SK-N-SH (cell line): ENCODE measurements around the gene TBX6. TPM values are rescaled to one million over a fixed set of nuclear protein-coding genes. Genes with fewer than 3 reads are reported as not detected.

Experiments
- CTCF ChIA-PET: fragments of 300-600, 350-600 bp; formaldehyde crosslinking; extraction: SDS; loops from one replicate; lab custom pipeline; 2021; lab: Yijun Ruan, JAX
- POLR2A ChIA-PET: fragments of 350-600 bp; sonication (Branson Sonifier 250); formaldehyde crosslinking; extraction: SDS; loops from one replicate; lab custom pipeline; 2020; ENCODE audit warnings: antibody characterized with exemption, inconsistent platforms; lab: Yijun Ruan, JAX
- DNase-seq: peaks from one replicate; pipeline ENCODE4 v3.0.0; 2012
- H2AFZ ChIP-seq: fragments of 200-600 bp; sonication (generic); 2 replicates; pipeline ENCODE4 v1.8.1; 2016; ENCODE audit warnings: antibody characterized with exemption, mild to moderate bottlenecking, low read depth
- H3F3A ChIP-seq: fragments of 200-600 bp; sonication (generic); replicated peaks from 2 replicates; pipeline ENCODE3; 2016; ENCODE audit warnings: antibody characterized with exemption, mild to moderate bottlenecking; ENCODE audit not compliant: insufficient read depth
- H3K27ac ChIP-seq, 2 experiments: fragments of 200-500 bp in 1 of 2; fragments of 200-600 bp in 1 of 2; sonication (Bioruptor generic) in 1 of 2; sonication (generic), shearing (Covaris generic) in 1 of 2; 2 replicates each; pipeline versions ENCODE4 v1.5.1 to v1.6.1; 2014 to 2016; ENCODE audit warnings: low read depth in 2 of 2, inconsistent platforms in 1 of 2, low read length in 1 of 2, mild to moderate bottlenecking in 1 of 2, mixed read lengths in 1 of 2
- H3K27me3 ChIP-seq: fragments of 200-600 bp; sonication (generic), shearing (Covaris generic); 2 replicates; pipeline ENCODE4 v1.6.1; 2016; ENCODE audit warnings: mixed run types; ENCODE audit not compliant: insufficient read depth
- H3K36me3 ChIP-seq, 2 experiments: fragments of 200-500 bp in 1 of 2; fragments of 200-600 bp in 1 of 2; sonication (Bioruptor generic) in 1 of 2; sonication (generic) in 1 of 2; replicated peaks in 1 of 2; 2 replicates each; pipeline versions ENCODE3 to v1.5.1; 2014 to 2016; ENCODE audit warnings: low read length in 1 of 2, mild to moderate bottlenecking in 1 of 2; ENCODE audit not compliant: insufficient read depth in 2 of 2, control insufficient read depth in 1 of 2
- H3K4me1 ChIP-seq, 2 experiments: fragments of 200-500 bp in 1 of 2; fragments of 200-600 bp in 1 of 2; sonication (Bioruptor generic) in 1 of 2; sonication (generic), shearing (Covaris generic) in 1 of 2; 2 replicates each; pipeline versions ENCODE4 v1.5.1 to v1.6.1; 2014 to 2016; ENCODE audit warnings: low read depth in 1 of 2, low read length in 1 of 2, mixed run types in 1 of 2; ENCODE audit not compliant: insufficient read depth in 2 of 2, control insufficient read depth in 1 of 2
- H3K4me2 ChIP-seq: fragments of 200-600 bp; sonication (generic), shearing (Covaris generic); 2 replicates; pipeline ENCODE4 v1.6.1; 2017; ENCODE audit warnings: mixed run types
- H3K4me3 ChIP-seq, 2 experiments: fragments of 200-500 bp in 1 of 2; fragments of 200-600 bp in 1 of 2; sonication (Bioruptor generic) in 1 of 2; sonication (generic), shearing (Covaris generic) in 1 of 2; 2 replicates each; pipeline versions ENCODE4 v1.5.1 to v1.8.1; 2014 to 2016; ENCODE audit warnings: low read depth in 2 of 2, inconsistent platforms in 1 of 2, low read length in 1 of 2, mild to moderate bottlenecking in 1 of 2, mixed read lengths in 1 of 2, moderate library complexity in 1 of 2
- H3K79me2 ChIP-seq: fragments of 200-600 bp; sonication (generic); 2 replicates; pipeline ENCODE4 v1.8.1; 2017; ENCODE audit warnings: mild to moderate bottlenecking; ENCODE audit not compliant: insufficient read depth
- H3K9ac ChIP-seq: fragments of 200-600 bp; sonication (generic); 2 replicates; pipeline ENCODE4 v1.6.1; 2017; ENCODE audit warnings: mixed run types
- H3K9me2 ChIP-seq: fragments of 200-600 bp; sonication (generic); 2 replicates; pipeline ENCODE4 v1.6.1; 2017; ENCODE audit warnings: mixed run types
- H3K9me3 ChIP-seq: fragments of 200-600 bp; sonication (generic); 2 replicates; pipeline ENCODE4 v1.6.1; 2017; ENCODE audit warnings: mixed run types, mild to moderate bottlenecking, moderate library complexity
- H4K20me1 ChIP-seq: fragments of 200-600 bp; sonication (generic); 2 replicates; pipeline ENCODE4 v1.6.1; 2017; ENCODE audit warnings: mild to moderate bottlenecking, mixed run types; ENCODE audit not compliant: insufficient read depth
- CHD2 ChIP-seq: fragments of 150-350 bp; IDR thresholded peaks from 2 replicates; pipeline ENCODE4 v1.6.1; 2018; ENCODE audit warnings: low read length; ENCODE audit not compliant: partially characterized antibody
- EP300 ChIP-seq, 2 experiments: IDR thresholded peaks; 2 replicates each; pipeline versions ENCODE4 v1.4.0 to v1.6.1; 2012; ENCODE audit warnings: borderline replicate concordance in 1 of 2, low read depth in 1 of 2, low read length in 1 of 2
- EZH2phosphoT487 ChIP-seq: fragments of 200-600 bp; sonication (generic); IDR thresholded peaks from 2 replicates; pipeline ENCODE4 v1.6.1; 2017; ENCODE audit warnings: low read depth, mixed run types, mild to moderate bottlenecking, antibody characterized with exemption, moderate library complexity, borderline replicate concordance
- FOSL2 ChIP-seq: IDR thresholded peaks from 2 replicates; pipeline ENCODE4 v1.4.0; 2012; ENCODE audit warnings: low read depth, mild to moderate bottlenecking, moderate library complexity, borderline replicate concordance
- FOXM1 ChIP-seq: IDR thresholded peaks from 2 replicates; pipeline ENCODE4 v1.4.0; 2012; ENCODE audit warnings: low read depth, mild to moderate bottlenecking
- GABPA ChIP-seq: IDR thresholded peaks from 2 replicates; pipeline ENCODE4 v1.4.0; 2012; ENCODE audit warnings: low read depth, mild to moderate bottlenecking
- GATA2 ChIP-seq: sonication (generic); formaldehyde crosslinking; IDR thresholded peaks from 2 replicates; pipeline ENCODE4 v1.5.0; 2020; ENCODE audit warnings: mild to moderate bottlenecking, missing genetic modification reagents
- JUND ChIP-seq: IDR thresholded peaks from 2 replicates; pipeline ENCODE4 v1.4.0; 2012
- MEF2A ChIP-seq: IDR thresholded peaks from 2 replicates; pipeline ENCODE4 v1.4.0; 2012; ENCODE audit warnings: low read depth, borderline replicate concordance
- POLR2AphosphoS5 ChIP-seq: IDR thresholded peaks from 2 replicates; pipeline ENCODE4 v1.6.1; 2012; ENCODE audit warnings: low read depth, low read length
- RXRA ChIP-seq: IDR thresholded peaks from 2 replicates; pipeline ENCODE4 v1.4.0; 2012; ENCODE audit warnings: low read depth, mild to moderate bottlenecking, borderline replicate concordance
- SIN3A ChIP-seq: IDR thresholded peaks from 2 replicates; pipeline ENCODE4 v1.6.1; 2012; ENCODE audit warnings: low read depth, mild to moderate bottlenecking, low read length, moderate library complexity, borderline replicate concordance
- SMC3 ChIP-seq: IDR thresholded peaks from 2 replicates; pipeline ENCODE4 v1.6.1; 2012; ENCODE audit warnings: low read depth, low read length, improper control_type of control experiment
- TAF1 ChIP-seq: IDR thresholded peaks from 2 replicates; pipeline ENCODE4 v1.6.1; 2012; ENCODE audit warnings: low read depth, mild to moderate bottlenecking, low read length, moderate library complexity, borderline replicate concordance
- TCF12 ChIP-seq: IDR thresholded peaks from 2 replicates; pipeline ENCODE4 v1.4.0; 2012
- YY1 ChIP-seq: IDR thresholded peaks from 2 replicates; pipeline ENCODE4 v1.4.0; 2012; ENCODE audit warnings: low read depth, mild to moderate bottlenecking
- WGBS: methylation state at CpG from one replicate; pipeline ENCODE4 v1.1.6; 2017; ENCODE audit warnings: low lambda C conversion rate; 5-methylcytosine and 5-hydroxymethylcytosine counted together
- polyA plus RNA-seq, 3 experiments: library from polyadenylated mRNA; depleted of rRNA; stranded (reverse); fragments of >200 nt; gene quantifications; 2 replicates each; pipeline ENCODE4 v1.2.3, GENCODE V29; 2012
- TF ChIP-seq, protein P1 (sequence below): fragments of 150-350 bp; IDR thresholded peaks from 2 replicates; pipeline ENCODE4 v1.6.1; 2017; ENCODE audit warnings: antibody characterized with exemption, low read length, low read depth, borderline replicate concordance

TBX6 gene
- polyA plus RNA-seq, 1 of the 3 experiments (the other 2 are of a cell fraction), result 0.18 TPM

DNA sequence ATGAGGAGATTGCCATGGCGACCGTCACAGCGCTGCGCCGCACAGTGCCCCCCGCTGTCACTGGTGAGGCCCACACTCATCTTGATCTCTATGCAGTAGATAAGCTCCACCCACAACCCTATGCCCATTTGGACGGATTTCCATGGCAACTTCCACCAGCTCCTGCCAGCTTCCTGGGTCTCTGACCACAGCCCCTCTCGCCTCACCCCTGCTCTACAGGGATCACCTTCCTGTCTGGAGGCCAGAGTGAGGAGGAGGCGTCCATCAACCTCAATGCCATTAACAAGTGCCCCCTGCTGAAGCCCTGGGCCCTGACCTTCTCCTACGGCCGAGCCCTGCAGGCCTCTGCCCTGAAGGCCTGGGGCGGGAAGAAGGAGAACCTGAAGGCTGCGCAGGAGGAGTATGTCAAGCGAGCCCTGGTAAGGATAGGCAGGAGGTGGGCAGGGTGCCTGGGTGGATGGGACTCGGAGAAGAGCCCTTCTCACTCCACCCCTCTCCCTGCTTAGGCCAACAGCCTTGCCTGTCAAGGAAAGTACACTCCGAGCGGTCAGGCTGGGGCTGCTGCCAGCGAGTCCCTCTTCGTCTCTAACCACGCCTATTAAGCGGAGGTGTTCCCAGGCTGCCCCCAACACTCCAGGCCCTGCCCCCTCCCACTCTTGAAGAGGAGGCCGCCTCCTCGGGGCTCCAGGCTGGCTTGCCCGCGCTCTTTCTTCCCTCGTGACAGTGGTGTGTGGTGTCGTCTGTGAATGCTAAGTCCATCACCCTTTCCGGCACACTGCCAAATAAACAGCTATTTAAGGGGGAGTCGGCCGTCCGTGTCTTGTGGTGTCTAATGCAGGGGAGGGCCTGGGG lies 21.9 kb downstream of the TBX6 start:
- Histone ChIP-seq H3K9ac (0 out of 2 replicates have a peak overlapping the region, but pooled peaks have one; percentile 31), H3K36me3 (peaks cover 45 to 65% of the 10 kb centered on the region in 2 experiments), H2AFZ (no peak overlapping the region), H3F3A (peaks cover 70% of the 10 kb centered on the region), H3K27ac (peak overlapping the region in 1 of 2 experiments; percentile 32; a peak in 2 of 4 replicates), H3K4me2 (peak overlapping the region; percentile 100), H3K9me2 (no peaks in the 10 kb centered on the region), H3K4me3 (no peak overlapping the region), H3K9me3 (no peaks in the 10 kb centered on the region), H3K27me3 (no peaks in the 10 kb centered on the region), H4K20me1 (peaks cover 59% of the 10 kb centered on the region), H3K4me1 (peaks cover 19 to 24% of the 10 kb centered on the region in 2 experiments), H3K79me2 (peaks cover 64% of the 10 kb centered on the region)
- TF ChIP-seq POLR2AphosphoS5 (no peak), EP300 (IDR thresholded peaks at IDR 0.05; ENCODE audit: borderline replicate concordance in 1 of 2, low read depth in 1 of 2, low read length in 1 of 2) (no peak), FOXM1 (no peak), FOSL2 (no peak), TCF12 (no peak), MEF2A (no peak), TAF1 (no peak), YY1 (no peak), JUND (no peak), EZH2phosphoT487 (no peak), SIN3A (no peak), GATA2 (CRISPR knock-in tag) (no peak), CHD2 (no peak), RXRA (no peak), SMC3 (no peak), GABPA (no peak)
- TF ChIP-seq, protein P1, sequence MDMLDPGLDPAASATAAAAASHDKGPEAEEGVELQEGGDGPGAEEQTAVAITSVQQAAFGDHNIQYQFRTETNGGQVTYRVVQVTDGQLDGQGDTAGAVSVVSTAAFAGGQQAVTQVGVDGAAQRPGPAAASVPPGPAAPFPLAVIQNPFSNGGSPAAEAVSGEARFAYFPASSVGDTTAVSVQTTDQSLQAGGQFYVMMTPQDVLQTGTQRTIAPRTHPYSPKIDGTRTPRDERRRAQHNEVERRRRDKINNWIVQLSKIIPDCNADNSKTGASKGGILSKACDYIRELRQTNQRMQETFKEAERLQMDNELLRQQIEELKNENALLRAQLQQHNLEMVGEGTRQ, result no peak
- DNase-seq, result peak; percentile 49
- ChIA-PET POLR2A (interaction anchor here (0.6 kb wide), 1 partner anchor 22 kb away, joined by 3 read pairs; the partner anchor contains the start of gene TBX6), CTCF (interaction anchor here (1.4 to 1.9 kb wide), 2 partner anchors 22 to 38 kb away, joined by 4 to 8 read pairs; partner anchors contain the start of genes TBX6 and TLCD3B)
- 89% methylated on average over 28 of the region's 31 CpGs for WGBS
